Upper lobe of right lung (tissue), 1 donor: ENCODE measurements around the gene RGS14. TPM values are rescaled to one million over a fixed set of nuclear protein-coding genes. Genes with fewer than 3 reads are reported as not detected.

ENCODE experiments used
- ATAC-seq: fragments of 200-7000 bp; cut with Tn5 transposase; one replicate; pipeline ENCODE4 v1.9.1; 2020; ENCODE audit warnings: mild to moderate bottlenecking, moderate library complexity
- DNase-seq: peaks from one replicate; pipeline ENCODE4 v3.0.0-alpha.2; 2020
- H3K27ac ChIP-seq: fragments of 200-600 bp; one replicate; pipeline ENCODE4 v1.8.0; 2022
- H3K27me3 ChIP-seq: fragments of 200-600 bp; one replicate; pipeline ENCODE4 v1.8.0; 2022; ENCODE audit warnings: mild to moderate bottlenecking
- H3K36me3 ChIP-seq: fragments of 200-600 bp; one replicate; pipeline ENCODE4 v1.8.0; 2022
- H3K4me1 ChIP-seq: fragments of 200-600 bp; one replicate; pipeline ENCODE4 v1.8.0; 2022
- H3K4me3 ChIP-seq: fragments of 200-600 bp; one replicate; pipeline ENCODE4 v1.8.0; 2022; ENCODE audit warnings: mild to moderate bottlenecking
- H3K9me3 ChIP-seq: fragments of 200-600 bp; one replicate; pipeline ENCODE4 v1.8.0; 2022
- intact Hi-C: fragments of 100-400 bp; cut with DNase I; formaldehyde crosslinking; loops from one replicate; pipeline ENCODE4 v1.11.0; 2022
- total RNA-seq: library from RNA; stranded (reverse); fragmentation: NEBNext Ultra II Directional; extraction: Animal tissue kit (Norgen Biotek cat#: 25700); gene quantifications from one replicate; pipeline ENCODE4 v1.2.1, GENCODE V29; 2021
- TF ChIP-seq, protein P1 (sequence below): fragments of 200-600 bp; IDR thresholded peaks from one replicate; pipeline ENCODE4 v1.8.0; 2022; ENCODE audit warnings: antibody characterized with exemption
- donor health status: DM: no; HTN: yes; CAD: no; lungs with severe emphysema.

Gene RGS14
- total RNA-seq, 1 donor from 2014 or later: 17.5 TPM

- no peak for DNase-seq
- H3K9me3 ChIP-seq: no peaks in the 10 kb centered on the region
- no peak overlapping the region for H3K4me3 ChIP-seq
- no peaks in the 10 kb centered on the region for H3K27me3 ChIP-seq
- H3K4me1 ChIP-seq: peaks cover 16% of the 10 kb centered on the region
- intact Hi-C loops: no loop called here
- H3K36me3 ChIP-seq: no peaks in the 10 kb centered on the region
- TF ChIP-seq, protein P1, sequence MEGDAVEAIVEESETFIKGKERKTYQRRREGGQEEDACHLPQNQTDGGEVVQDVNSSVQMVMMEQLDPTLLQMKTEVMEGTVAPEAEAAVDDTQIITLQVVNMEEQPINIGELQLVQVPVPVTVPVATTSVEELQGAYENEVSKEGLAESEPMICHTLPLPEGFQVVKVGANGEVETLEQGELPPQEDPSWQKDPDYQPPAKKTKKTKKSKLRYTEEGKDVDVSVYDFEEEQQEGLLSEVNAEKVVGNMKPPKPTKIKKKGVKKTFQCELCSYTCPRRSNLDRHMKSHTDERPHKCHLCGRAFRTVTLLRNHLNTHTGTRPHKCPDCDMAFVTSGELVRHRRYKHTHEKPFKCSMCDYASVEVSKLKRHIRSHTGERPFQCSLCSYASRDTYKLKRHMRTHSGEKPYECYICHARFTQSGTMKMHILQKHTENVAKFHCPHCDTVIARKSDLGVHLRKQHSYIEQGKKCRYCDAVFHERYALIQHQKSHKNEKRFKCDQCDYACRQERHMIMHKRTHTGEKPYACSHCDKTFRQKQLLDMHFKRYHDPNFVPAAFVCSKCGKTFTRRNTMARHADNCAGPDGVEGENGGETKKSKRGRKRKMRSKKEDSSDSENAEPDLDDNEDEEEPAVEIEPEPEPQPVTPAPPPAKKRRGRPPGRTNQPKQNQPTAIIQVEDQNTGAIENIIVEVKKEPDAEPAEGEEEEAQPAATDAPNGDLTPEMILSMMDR: no peak
- no peak for ATAC-seq
- H3K27ac ChIP-seq: no peak overlapping the region
Observed at GRCh38 chr5:177421062-177421798, 63.5 kb downstream of the RGS14 start.

Other genes with a start within 250 kb of the RGS14 start
- 67.7 TPM for gene NSD1, start 224.2 kb upstream of the RGS14 start, total RNA-seq
- 36.3 TPM for gene RAB24, start 54.2 kb upstream of the RGS14 start, total RNA-seq
- 87.0 TPM for gene PRELID1, start 54.1 kb upstream of the RGS14 start, total RNA-seq
- gene MXD3, start 46.0 kb upstream of the RGS14 start, total RNA-seq: 10.1 TPM
- 117 TPM for gene LMAN2, start 6.3 kb upstream of the RGS14 start, total RNA-seq
- gene SLC34A1, start 26.5 kb downstream of the RGS14 start, total RNA-seq: not detected
- gene PFN3, start 42.7 kb downstream of the RGS14 start, total RNA-seq: not detected
- 0.69 TPM for gene F12, start 51.6 kb downstream of the RGS14 start, total RNA-seq
- gene GRK6, start 68.8 kb downstream of the RGS14 start, total RNA-seq: 43.9 TPM
- 2.1 TPM for gene PRR7, start 88.9 kb downstream of the RGS14 start, total RNA-seq
- 34.6 TPM for gene DBN1, start 115.7 kb downstream of the RGS14 start, total RNA-seq
- 59.1 TPM for gene PDLIM7, start 139.7 kb downstream of the RGS14 start, total RNA-seq
- 45.6 TPM for gene DOK3, start 151.9 kb downstream of the RGS14 start, total RNA-seq
- 61.6 TPM for gene DDX41, start 159.0 kb downstream of the RGS14 start, total RNA-seq
- gene FAM193B, start 196.6 kb downstream of the RGS14 start, total RNA-seq: 76.3 TPM
- gene TMED9, start 234.3 kb downstream of the RGS14 start, total RNA-seq: 133 TPM
- gene B4GALT7, start 242.2 kb downstream of the RGS14 start, total RNA-seq: 23.2 TPM